Measurements from ENCODE around the gene GRIK5. TPM values are rescaled to one million over a fixed set of nuclear protein-coding genes. Genes with fewer than 3 reads are reported as not detected.
A peak's percentile ranks its signal among the peaks of the same experiment; 100 is the strongest.

The GRIK5 gene
- total and polyA plus RNA-seq, 2 of the 8 experiments (the other 6 are each of a cell fraction or from before 2014, with no cell fraction given) = 17.8 to 42.9 TPM

GRCh38 chr19:42095814-42096230, 25.8 kb upstream of the GRIK5 start:
- Histone ChIP-seq H4K20me1 (replicated peaks in 1 of 2; ENCODE audit: control insufficient read depth in 1 of 2, insufficient read depth in 2 of 2, low read length in 2 of 2) (peaks cover 0 to 1% of the 10 kb centered on the region in 2 experiments), H4K8ac (ENCODE audit: extremely low read depth, insufficient read depth, low read length) (peak overlapping the region; percentile 95), H2BK5ac (ENCODE audit: low read depth, low read length) (no peak overlapping the region), H2BK12ac (ENCODE audit: low read depth, low read length) (no peak overlapping the region), H2AK5ac (ENCODE audit: low read depth, low read length) (no peak overlapping the region), H4K5ac (ENCODE audit: insufficient read length, low read depth, low read length) (peak overlapping the region; percentile 47), H3K27me3 (replicated peaks in 1 of 4; ENCODE audit: control insufficient read depth in 3 of 4, extremely low read depth in 1 of 4, insufficient read depth in 3 of 4, low read length in 3 of 4) (peaks cover 0 to 5% (median 2%) of the 10 kb centered on the region in 4 experiments; a peak in 2 of 7 replicates), H3K4me2 (ENCODE audit: insufficient read depth in 1 of 2, low read depth in 2 of 2, low read length in 2 of 2) (peak overlapping the region; percentile 40 to 75), H3K79me2 (ENCODE audit: control insufficient read depth in 1 of 2, insufficient read depth in 2 of 2, low read length in 2 of 2) (no peaks in the 10 kb centered on the region), H2BK20ac (ENCODE audit: low read length) (no peak overlapping the region; the same call in 1 of the 2 replicates), H2BK15ac (ENCODE audit: low read length) (no peak overlapping the region), H4K91ac (replicated peaks; ENCODE audit: insufficient read length, low read length) (peak overlapping the region; percentile 17), H2AFZ (ENCODE audit: low read length) (no peak overlapping the region), H3K4me3 (ENCODE audit: extremely low read depth in 1 of 4, insufficient read depth in 2 of 4, low read depth in 3 of 4, low read length in 4 of 4) (peak overlapping the region; percentile 11 to 54 (median 34); a peak in 6 of 8 replicates), H2BK120ac (replicated peaks; ENCODE audit: low read depth, low read length) (no peak overlapping the region), H3K23ac (ENCODE audit: insufficient read length) (no peak overlapping the region), H3K27ac (ENCODE audit: low read depth, low read length) (no peak overlapping the region), H3K9me3 (ENCODE audit: insufficient read depth in 2 of 2, low read depth in 1 of 2, low read length in 1 of 2) (no peaks in the 10 kb centered on the region), H3K79me1 (ENCODE audit: low read depth, low read length) (no peaks in the 10 kb centered on the region), H3K14ac (ENCODE audit: insufficient read length) (no peak overlapping the region), H3K9ac (replicated peaks in 1 of 4; ENCODE audit: extremely low read depth in 1 of 4, low read depth in 3 of 4, low read length in 3 of 4) (no peak overlapping the region), H3K23me2 (ENCODE audit: low read depth, low read length) (peaks cover 2% of the 10 kb centered on the region; the same call in 1 of the 2 replicates), H3K4ac (replicated peaks; ENCODE audit: insufficient read length, low read depth, low read length) (no peak overlapping the region), H3K4me1 (replicated peaks in 1 of 4; ENCODE audit: control insufficient read depth in 3 of 4, insufficient read depth in 4 of 4, low read length in 3 of 4) (peaks cover 0 to 17% (median 5%) of the 10 kb centered on the region in 4 experiments; a peak in 6 of 7 replicates), H3K56ac (replicated peaks; ENCODE audit: insufficient read length, low read depth, low read length) (no peak overlapping the region), H3K18ac (ENCODE audit: extremely low read depth, low read length) (peak overlapping the region; percentile 60; the same call in 1 of the 2 replicates), H3K36me3 (ENCODE audit: control insufficient read depth in 2 of 4, insufficient read depth in 4 of 4, low read length in 3 of 4) (no peaks in the 10 kb centered on the region)
- ChIA-PET CTCF (ENCODE audit: partially characterized antibody) (interaction anchor here (0.7 to 4.4 kb wide), 6 partner anchors 11 to 92 kb away, joined by 3 to 33 read pairs (median 6); no protein-coding TSS in a partner anchor), POLR2A (ENCODE audit: partially characterized antibody) (interaction anchor here (0.9 to 3.1 kb wide), 4 partner anchors 16 to 121 kb away, joined by 4 to 13 read pairs (median 4); partner anchors contain the start of gene DEDD2)
- FAIRE-seq = no peak
- WGBS, 2 experiments (ENCODE audit: extremely low coverage in 1 of 2, insufficient coverage in 1 of 2, insufficient read length in 1 of 2, insufficient replicate concordance in 2 of 2, low coverage in 1 of 2, low lambda C conversion rate in 2 of 2, missing lambda C conversion rate in 1 of 2) = 17% methylated on average over 23 of the region's 28 CpGs; no CpG with 5 or more reads in 1 of the 2 experiments
- DNase-seq (ENCODE audit: low read depth in 1 of 2, low spot score in 2 of 2) = peak; percentile 43 to 99
- TF ChIP-seq SUZ12 (IDR thresholded peaks at IDR 0.05; ENCODE audit: low read length) = no peak
- TF ChIP-seq RNF2 (IDR thresholded peaks at IDR 0.05; ENCODE audit: borderline replicate concordance, low read depth, low read length, missing control alignments, poor library complexity, severe bottlenecking) = no peak
- TF ChIP-seq POLR2AphosphoS5 (IDR thresholded peaks at IDR 0.05; ENCODE audit: low read depth, low read length) = no peak
- no peak for TF ChIP-seq TCF12 (IDR thresholded peaks at IDR 0.05; ENCODE audit: low read depth, low read length)
- TF ChIP-seq ZNF274 (IDR thresholded peaks at IDR 0.05; ENCODE audit: borderline replicate concordance, extremely low read depth, low read length) = no peak
- peak; percentile 78 for TF ChIP-seq KDM4A (IDR thresholded peaks at IDR 0.05; ENCODE audit: low read depth, low read length, severe bottlenecking)
- TF ChIP-seq SP1 (IDR thresholded peaks at IDR 0.05; ENCODE audit: low read depth, low read length) = 0 out of 2 replicates have a peak, but pooled peaks have one; percentile 26
- TF ChIP-seq CHD1 (IDR thresholded peaks at IDR 0.05; ENCODE audit: low read depth, low read length) = no peak
- TF ChIP-seq MAX (IDR thresholded peaks at IDR 0.05) = peak; percentile 90
- no peak for TF ChIP-seq YY1 (IDR thresholded peaks at IDR 0.05; ENCODE audit: low read depth, low read length)
- no peak for TF ChIP-seq SIN3A (conservative IDR thresholded peaks at IDR 0.05 in 1 of 2, IDR thresholded peaks at IDR 0.05 in 1 of 2; ENCODE audit: low read depth in 1 of 2, low read length in 2 of 2)
- no peak for TF ChIP-seq EZH2 (IDR thresholded peaks at IDR 0.05; ENCODE audit: low read depth, low read length, severe bottlenecking)
